Middle frontal gyrus (tissue), 1 donor: ENCODE results near the gene PRAMEF1.
"Not testable (repeated sequence)": the region's sequence is repeated elsewhere in the genome, so short reads cannot be mapped to it uniquely, and the experiment has no call there.

ENCODE experiments used
- DNase-seq: peaks from one replicate; pipeline ENCODE4 v3.0.0-alpha.2; 2015; ENCODE audit warnings: low spot score; ENCODE audit errors: extremely low spot score

PRAMEF1 gene

GRCh38 chr1:12791097-12791496 is at the start of gene PRAMEF1:
PRAMEF1 (plus strand) TSS chr1:12791397; CDS start chr1:12793228, 1,831 bp downstream.
- not testable (repeated sequence) for DNase-seq

DNA sequence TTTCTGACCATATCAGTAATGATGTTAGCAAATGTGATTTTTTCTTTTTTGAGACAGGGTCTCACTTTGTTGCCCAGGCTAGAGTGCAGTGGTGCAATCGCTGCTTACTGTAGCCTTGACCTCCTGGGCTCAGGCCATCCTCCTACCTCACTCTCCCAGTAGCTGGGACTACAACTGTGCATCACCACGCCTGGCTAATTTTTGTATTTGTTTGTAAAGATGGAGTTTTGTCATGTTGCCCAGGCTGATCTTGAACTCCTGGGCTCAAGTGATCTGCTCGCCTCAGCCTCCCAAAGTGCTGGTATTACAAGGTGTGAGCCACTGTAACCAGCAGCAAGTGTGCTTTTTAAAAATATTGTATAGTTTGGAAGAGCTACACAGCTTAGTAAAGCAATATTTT is 49.3 kb upstream of the PRAMEF1 start:
- no peak for DNase-seq

- no peak for DNase-seq
Measured at GRCh38 chr1:12745126-12745991, 45.8 kb upstream of the PRAMEF1 start.

DNA sequence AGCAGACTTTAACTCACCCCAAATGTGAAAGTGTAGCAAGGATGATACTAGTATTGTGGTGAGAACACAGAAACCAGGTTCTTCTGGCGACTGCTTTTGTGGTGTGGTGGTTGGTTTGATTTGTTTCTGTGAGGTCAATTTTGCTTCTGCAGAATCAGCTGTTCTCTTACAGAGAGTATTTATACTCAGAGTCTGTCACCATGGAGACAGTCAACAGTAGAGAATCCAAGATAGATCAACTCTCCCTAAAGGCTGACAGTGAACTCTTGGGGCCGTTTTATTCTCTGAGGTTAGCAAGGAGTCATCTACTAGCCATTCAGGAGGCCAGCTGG is 45.2 kb upstream of the PRAMEF1 start, which contains the start of gene CFAP107:
CFAP107 (plus strand) TSS at position 209 of the 332 bp plus-strand sequence. CDS start 231 bp downstream, outside the sequence.
- no peak for DNase-seq

- no peak for DNase-seq
Measured at GRCh38 chr1:12748778-12749355, 42.3 kb upstream of the PRAMEF1 start.

DNA sequence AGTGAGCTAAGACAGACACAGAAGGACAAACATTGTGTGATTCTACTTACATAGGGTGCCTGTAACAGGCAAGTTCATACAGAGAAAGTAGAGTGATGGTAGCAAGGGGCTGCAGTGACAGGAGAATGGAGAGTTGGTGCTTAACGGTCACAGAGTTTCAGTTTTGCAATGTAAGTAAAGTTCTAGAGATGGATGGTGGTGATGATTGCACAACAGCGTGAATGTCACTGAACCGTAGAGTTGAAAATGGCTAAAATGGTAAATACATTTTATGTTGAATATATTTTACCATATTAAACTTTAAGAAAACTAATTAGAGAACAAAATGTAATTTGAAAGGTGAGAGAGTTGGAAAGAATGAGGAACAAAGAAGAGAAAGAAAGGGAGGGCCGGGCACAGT is 36.5 kb upstream of the PRAMEF1 start:
- no peak for DNase-seq

GRCh38 chr1:12756273-12756672 is 34.9 kb upstream of the PRAMEF1 start:
- DNase-seq = no peak

- no peak for DNase-seq
Measured at GRCh38 chr1:12756768-12757413, 34.3 kb upstream of the PRAMEF1 start.

GRCh38 chr1:12757836-12758235 is 33.4 kb upstream of the PRAMEF1 start:
- DNase-seq = no peak

DNA sequence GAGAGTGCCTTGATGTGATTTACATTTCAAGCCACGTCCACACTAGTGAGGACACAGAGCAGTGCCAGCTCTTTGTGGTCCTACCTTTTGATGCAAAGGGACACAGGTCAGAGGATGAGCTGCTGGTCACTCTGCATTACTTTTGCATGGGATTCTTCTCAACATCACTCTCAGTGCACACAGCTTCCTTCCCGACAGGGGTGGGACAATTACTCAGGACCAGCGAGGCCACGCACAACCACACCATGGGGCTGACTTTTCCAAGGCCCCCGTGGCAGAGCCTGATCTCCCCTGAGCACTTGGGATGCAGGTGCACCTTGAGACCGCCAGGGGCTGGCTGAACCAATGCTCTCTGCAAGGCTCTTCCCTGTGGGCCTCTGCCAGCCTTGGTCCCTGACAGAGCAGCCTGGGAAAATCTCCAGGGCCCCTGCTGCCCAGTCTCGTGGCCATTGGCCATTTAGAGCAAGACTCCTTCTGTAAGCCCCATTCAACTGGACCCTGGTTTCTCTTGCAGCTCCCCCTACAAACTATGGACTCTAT is 30.9 kb upstream of the PRAMEF1 start:
- DNase-seq = no peak

DNA sequence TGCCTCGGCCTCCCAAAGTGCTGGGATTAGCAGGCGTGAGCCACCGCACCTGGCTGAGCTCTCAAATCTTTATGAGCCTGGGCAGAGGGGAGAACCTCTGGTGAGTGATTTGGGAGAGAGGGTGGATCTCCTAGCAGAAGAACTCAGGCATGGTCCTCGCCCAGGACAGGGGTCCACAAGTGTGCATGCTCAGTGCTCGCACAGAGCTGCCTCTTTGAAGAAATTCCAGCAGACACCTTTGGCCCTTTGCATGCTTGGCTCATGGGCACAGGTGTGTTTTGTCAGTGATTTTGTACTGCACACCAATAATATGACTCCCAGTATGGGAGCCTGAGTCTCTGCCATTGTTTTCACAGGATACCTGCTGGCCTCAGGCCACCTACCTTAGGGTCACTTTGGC is 29.4 kb upstream of the PRAMEF1 start:
- no peak for DNase-seq

GRCh38 chr1:12762766-12763165 is 28.4 kb upstream of the PRAMEF1 start:
- no peak for DNase-seq

DNA sequence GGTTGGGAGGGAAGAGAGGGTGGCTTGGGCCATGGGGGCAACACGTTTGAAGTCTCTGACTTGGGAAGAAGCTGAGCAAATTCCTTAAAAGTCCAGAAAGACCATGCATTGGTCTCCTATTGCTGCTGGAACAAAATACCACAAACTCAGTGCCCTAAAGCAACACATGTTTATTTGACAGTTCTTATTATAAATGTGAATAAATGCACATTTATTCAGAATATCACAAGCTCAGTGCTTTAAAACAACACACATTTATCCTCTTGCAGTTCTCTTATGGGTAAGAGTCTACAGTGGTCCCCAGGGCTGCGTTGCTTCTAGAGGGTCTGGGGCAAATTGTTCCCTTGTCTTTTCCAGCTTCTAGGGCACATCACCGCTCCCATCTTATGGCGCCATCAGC is 27.7 kb upstream of the PRAMEF1 start:
- DNase-seq = no peak

DNA sequence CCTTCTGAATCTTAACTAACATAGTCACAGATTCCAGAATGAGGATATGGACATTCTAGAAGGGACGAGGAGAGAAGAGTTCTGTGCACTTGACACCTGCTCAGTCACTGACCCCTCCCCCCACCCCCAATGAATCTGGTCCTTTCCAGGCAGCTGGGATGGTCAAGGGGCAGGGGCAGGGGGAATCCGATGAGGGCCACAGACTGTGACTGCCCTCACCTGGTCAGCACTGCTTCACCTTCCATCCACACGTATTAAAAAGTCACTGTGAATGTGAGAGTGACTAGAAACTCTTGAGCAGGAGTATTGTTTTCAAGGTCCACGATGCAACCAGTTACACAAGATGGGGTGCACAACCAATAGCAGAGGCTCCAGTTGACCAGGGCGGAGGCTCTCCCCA is 27.2 kb upstream of the PRAMEF1 start:
- DNase-seq = no peak

- DNase-seq = no peak
Measured at GRCh38 chr1:12769031-12769430, 22.2 kb upstream of the PRAMEF1 start.

- DNase-seq = no peak
Measured at GRCh38 chr1:12769976-12770505, 21.2 kb upstream of the PRAMEF1 start.

- no peak for DNase-seq
Measured at GRCh38 chr1:12770620-12771019, 20.6 kb upstream of the PRAMEF1 start.

- DNase-seq = no peak
Measured at GRCh38 chr1:12771186-12771585, 20.0 kb upstream of the PRAMEF1 start.

DNA sequence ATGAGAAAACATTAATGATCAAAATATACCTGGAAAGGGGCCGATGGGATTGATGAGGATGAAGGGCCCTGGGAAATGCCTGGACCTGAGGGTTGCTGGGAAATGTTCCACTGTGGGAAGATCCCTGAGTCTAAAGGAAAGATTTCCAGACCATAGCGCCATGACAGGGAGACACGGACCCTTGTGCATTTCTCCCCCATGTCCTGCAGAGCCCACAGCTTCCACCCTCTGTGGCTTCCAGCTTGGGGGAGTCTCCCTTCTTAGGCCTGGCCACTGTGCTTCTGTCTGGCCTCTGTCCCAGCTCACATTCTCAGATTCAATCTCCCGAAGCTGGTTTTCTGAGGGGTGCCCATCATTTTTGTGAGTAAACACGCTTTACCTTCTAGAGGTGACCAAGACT is 18.7 kb upstream of the PRAMEF1 start:
- DNase-seq = no peak

DNA sequence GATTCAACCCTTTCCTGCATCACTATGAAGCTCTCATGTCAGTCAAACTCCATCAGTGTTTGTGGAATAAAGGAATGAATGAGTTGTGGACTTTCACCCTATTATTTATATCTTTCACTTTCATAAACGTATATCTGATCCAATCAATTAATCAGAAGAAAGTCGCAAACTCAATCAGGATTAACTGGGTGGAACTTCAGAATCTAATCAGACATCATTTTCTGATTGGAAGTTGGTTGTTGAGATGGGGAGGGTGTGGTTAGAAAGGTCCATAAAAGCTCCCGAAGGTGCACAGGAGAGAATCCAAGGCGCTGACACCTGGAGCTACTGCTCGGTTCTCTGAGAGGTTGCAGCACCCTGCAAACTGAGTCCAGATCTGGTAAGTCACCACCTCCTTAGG is 17.8 kb upstream of the PRAMEF1 start, which contains the start of gene PRAMEF12:
PRAMEF12 (plus strand) TSS at position 301 of the 400 bp plus-strand sequence. CDS start 1,130 bp downstream, outside the sequence.
- DNase-seq = no peak

DNA sequence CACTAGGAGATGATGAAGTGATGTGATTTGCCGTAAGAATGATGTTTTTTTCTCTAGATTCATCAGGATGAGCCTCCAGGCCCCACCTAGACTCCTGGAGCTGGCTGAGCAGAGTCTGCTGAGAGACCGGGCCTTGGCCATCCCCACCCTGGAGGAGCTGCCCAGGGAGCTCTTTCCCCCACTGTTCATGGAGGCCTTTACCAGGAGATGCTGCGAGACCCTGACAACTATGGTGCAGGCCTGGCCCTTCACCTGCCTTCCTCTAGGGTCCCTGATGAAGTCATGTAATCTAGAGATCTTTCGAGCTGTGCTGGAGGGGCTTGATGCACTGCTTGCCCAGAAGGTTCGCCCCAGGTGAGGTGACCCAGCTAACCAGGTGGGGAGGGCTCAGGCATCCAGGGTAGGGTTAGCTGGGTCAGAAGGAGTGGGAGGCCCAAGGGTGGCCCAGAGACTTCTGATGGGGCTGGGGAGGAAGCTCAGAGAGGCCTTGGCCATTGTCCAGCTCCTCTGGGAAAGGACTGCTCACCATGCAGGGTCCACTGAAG is 16.3 kb upstream of the PRAMEF1 start:
- no peak for DNase-seq
